Measurements from ENCODE around the gene SET. TPM values are rescaled to one million over a fixed set of nuclear protein-coding genes. Genes with fewer than 3 reads are reported as not detected.

SET gene
- total and polyA plus RNA-seq, 2 donors (not counting 1 experiment from before 2014, with no cell fraction given), result 54.9 to 309 TPM

DNA sequence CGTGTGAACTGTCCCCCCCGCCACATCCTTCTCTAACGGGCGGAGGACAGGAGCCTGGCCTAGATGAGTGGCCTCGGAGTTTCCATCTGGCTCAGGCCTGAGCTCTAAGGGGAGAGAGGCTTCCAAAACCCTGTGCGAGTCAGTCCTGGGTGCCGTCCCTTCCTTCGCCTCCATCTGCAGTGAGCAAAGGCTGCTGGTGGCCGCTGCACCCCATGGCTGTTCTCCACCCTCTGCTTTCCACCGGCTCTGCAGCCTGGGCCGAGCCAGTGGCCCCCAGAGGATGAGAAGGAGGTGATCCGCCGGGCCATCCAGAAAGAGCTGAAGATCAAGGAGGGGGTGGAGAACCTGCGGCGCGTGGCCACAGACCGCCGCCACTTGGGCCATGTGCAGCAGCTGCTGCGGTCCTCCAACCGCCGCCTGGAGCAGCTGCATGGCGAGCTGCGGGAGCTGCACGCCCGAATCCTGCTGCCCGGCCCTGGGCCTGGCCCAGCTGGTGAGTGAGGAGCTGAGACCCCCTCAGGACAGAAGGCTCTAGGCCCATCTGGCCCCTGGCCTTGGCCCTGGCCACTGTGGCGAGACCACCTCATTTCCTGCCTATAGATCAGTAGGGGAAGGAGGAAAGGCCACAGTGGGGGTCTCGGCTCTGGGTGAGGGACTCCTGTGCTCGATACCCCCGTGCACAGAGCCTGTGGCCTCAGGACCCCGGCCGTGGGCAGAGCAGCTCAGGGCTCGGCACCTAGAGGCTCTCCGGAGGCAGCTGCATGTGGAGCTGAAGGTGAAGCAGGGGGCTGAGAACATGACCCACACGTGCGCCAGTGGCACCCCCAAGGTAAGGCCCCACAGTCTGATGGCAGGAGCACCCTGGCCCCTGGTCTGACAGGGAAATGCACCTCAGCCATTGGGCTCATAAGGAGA, 16.3 kb downstream of the SET start:
- Histone ChIP-seq H3K9ac (ENCODE audit: low read length) (no peak overlapping the region), H3K27ac (ENCODE audit: low read length in 2 of 2) (no peak overlapping the region), H3K79me2 (ENCODE audit: control insufficient read depth, insufficient read depth, low read length) (no peaks in the 10 kb centered on the region), H4K20me1 (ENCODE audit: control insufficient read depth, insufficient read depth, low read length, poor library complexity, severe bottlenecking) (no peaks in the 10 kb centered on the region), H2AFZ (ENCODE audit: insufficient read depth, low read depth, low read length, poor library complexity, severe bottlenecking) (no peak overlapping the region), H3K4me3 (ENCODE audit: control extremely low read depth in 1 of 5, extremely low read depth in 1 of 5, insufficient read depth in 1 of 5, low read depth in 2 of 5, low read length in 4 of 5) (no peak overlapping the region), H3K36me3 (replicated peaks in 1 of 2; ENCODE audit: control extremely low read depth in 1 of 2, control insufficient read depth in 1 of 2, extremely low read depth in 1 of 2, insufficient read depth in 2 of 2, low read length in 1 of 2) (no peaks in the 10 kb centered on the region), H3K4me1 (ENCODE audit: control insufficient read depth in 2 of 2, insufficient read depth in 2 of 2, low read length in 2 of 2) (peaks cover 9 to 17% of the 10 kb centered on the region in 2 donors), H3K27me3 (replicated peaks in 1 of 4; ENCODE audit: control extremely low read depth in 1 of 4, control insufficient read depth in 3 of 4, insufficient read depth in 4 of 4, low read length in 3 of 4) (no peaks in the 10 kb centered on the region), H3K9me3 (ENCODE audit: control extremely low read depth in 1 of 3, control insufficient read depth in 2 of 3, insufficient read depth in 1 of 3, low read length in 2 of 3) (no peaks in the 10 kb centered on the region), H3K4me2 (replicated peaks; ENCODE audit: low read depth, low read length, poor library complexity, severe bottlenecking) (no peak overlapping the region)
- no peaks in the 10 kb centered on the region for H3K9me3 Mint-ChIP-seq (ENCODE audit: insufficient read depth)
- POLR2A ChIA-PET, result interaction anchor here (0.6 kb wide), 1 partner anchor 16 kb away, joined by 5 read pairs; no protein-coding TSS in a partner anchor
- WGBS (ENCODE audit: insufficient coverage), result 95% methylated on average over 36 of the region's 36 CpGs
- no peak overlapping the region for H3K27ac Mint-ChIP-seq
- intact Hi-C loops (cut with micrococcal nuclease), result no loop called here
- DNase-seq, result no peak
- no peak overlapping the region for H3K4me3 Mint-ChIP-seq
- ATAC-seq (ENCODE audit: low read depth), result no peak
- CTCF ChIA-PET, result interaction anchor here (1.2 to 1.6 kb wide), 3 partner anchors 14 to 46 kb away, joined by 3 to 4 read pairs (median 3); no protein-coding TSS in a partner anchor
- peaks cover 10% of the 10 kb centered on the region for H3K4me1 Mint-ChIP-seq
- no peaks in the 10 kb centered on the region for H3K27me3 Mint-ChIP-seq
- TF ChIP-seq CTCF (IDR thresholded peaks at IDR 0.05) (no peak), EZH2 (IDR thresholded peaks at IDR 0.05; ENCODE audit: borderline replicate concordance, insufficient read depth, low read depth, low read length, poor library complexity, severe bottlenecking) (no peak)

DNA sequence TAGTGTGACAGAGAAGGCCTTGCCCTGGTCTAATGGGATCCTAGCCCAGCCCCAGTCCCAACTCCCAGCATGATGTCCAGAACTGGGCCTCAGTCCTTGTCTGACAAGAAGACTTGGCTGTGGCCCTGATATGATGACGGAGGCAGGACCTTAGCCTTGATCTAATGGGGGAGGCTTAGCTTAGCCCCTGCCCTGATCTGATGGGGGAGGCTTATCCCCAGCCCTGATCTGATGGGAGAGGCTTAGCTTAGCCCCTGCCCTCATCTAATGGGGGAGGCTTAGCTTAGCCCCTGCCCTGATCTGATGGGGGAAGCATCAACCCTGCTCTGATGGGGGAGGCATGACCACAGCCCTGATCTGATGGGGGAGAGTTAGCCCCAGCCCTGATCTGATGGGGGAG, 17.0 kb downstream of the SET start:
- Histone ChIP-seq H3K79me2 (ENCODE audit: control insufficient read depth, insufficient read depth, low read length) (no peaks in the 10 kb centered on the region), H3K36me3 (replicated peaks in 1 of 2; ENCODE audit: control extremely low read depth in 1 of 2, control insufficient read depth in 1 of 2, extremely low read depth in 1 of 2, insufficient read depth in 2 of 2, low read length in 1 of 2) (no peaks in the 10 kb centered on the region), H3K4me2 (replicated peaks; ENCODE audit: low read depth, low read length, poor library complexity, severe bottlenecking) (no peak overlapping the region), H3K9me3 (ENCODE audit: control extremely low read depth in 1 of 3, control insufficient read depth in 2 of 3, insufficient read depth in 1 of 3, low read length in 2 of 3) (no peaks in the 10 kb centered on the region), H3K4me3 (ENCODE audit: control extremely low read depth in 1 of 5, extremely low read depth in 1 of 5, insufficient read depth in 1 of 5, low read depth in 2 of 5, low read length in 4 of 5) (no peak overlapping the region), H3K27ac (ENCODE audit: low read length in 2 of 2) (no peak overlapping the region), H3K9ac (ENCODE audit: low read length) (no peak overlapping the region), H3K4me1 (ENCODE audit: control insufficient read depth in 2 of 2, insufficient read depth in 2 of 2, low read length in 2 of 2) (peaks cover 9 to 17% of the 10 kb centered on the region in 2 donors), H2AFZ (ENCODE audit: insufficient read depth, low read depth, low read length, poor library complexity, severe bottlenecking) (no peak overlapping the region), H4K20me1 (ENCODE audit: control insufficient read depth, insufficient read depth, low read length, poor library complexity, severe bottlenecking) (no peaks in the 10 kb centered on the region), H3K27me3 (replicated peaks in 1 of 4; ENCODE audit: control extremely low read depth in 1 of 4, control insufficient read depth in 3 of 4, insufficient read depth in 4 of 4, low read length in 3 of 4) (no peaks in the 10 kb centered on the region)
- ChIA-PET POLR2A (interaction anchor here (0.6 kb wide), 1 partner anchor 16 kb away, joined by 5 read pairs; no protein-coding TSS in a partner anchor), CTCF (interaction anchor here (0.7 to 1.2 kb wide), 2 partner anchors 9 to 46 kb away, joined by 3 to 4 read pairs; no protein-coding TSS in a partner anchor)
- Mint-ChIP-seq H3K27ac (no peak overlapping the region), H3K4me3 (no peak overlapping the region), H3K4me1 (peaks cover 10% of the 10 kb centered on the region), H3K27me3 (no peaks in the 10 kb centered on the region), H3K9me3 (ENCODE audit: insufficient read depth) (no peaks in the 10 kb centered on the region)
- no peak for DNase-seq
- no CpG with 5 or more reads among the region's 1 CpG for WGBS (ENCODE audit: insufficient coverage)
- TF ChIP-seq EZH2 (IDR thresholded peaks at IDR 0.05; ENCODE audit: borderline replicate concordance, insufficient read depth, low read depth, low read length, poor library complexity, severe bottlenecking), result no peak
- no peak for TF ChIP-seq CTCF (IDR thresholded peaks at IDR 0.05)
- intact Hi-C loops (cut with micrococcal nuclease), result no loop called here
- no peak for ATAC-seq (ENCODE audit: low read depth)

Data from B cell (primary cell).